ENCODE measurements around the gene HEATR5A. TPM values are rescaled to one million over a fixed set of nuclear protein-coding genes. Genes with fewer than 3 reads are reported as not detected.

Gene HEATR5A
- polyA plus RNA-seq, 1 donor (not counting 4 experiments of a cell fraction or from before 2014, with no cell fraction given): 16.7 TPM

GRCh38 chr14:31402764-31403439 is 17.4 kb downstream of the HEATR5A start:
- Histone ChIP-seq H2AFZ (ENCODE audit: control insufficient read depth, low read length) (no peak overlapping the region), H3K9me3 (ENCODE audit: control insufficient read depth, low read depth, low read length) (no peaks in the 10 kb centered on the region), H3K36me3 (ENCODE audit: control insufficient read depth in 2 of 2, extremely low read depth in 1 of 2, insufficient read depth in 2 of 2, low read length in 2 of 2) (peaks cover 3% of the 10 kb centered on the region in 2 experiments), H3K4me3 (ENCODE audit: control insufficient read depth in 2 of 3, extremely low read depth in 1 of 3, insufficient read depth in 2 of 3, low read depth in 1 of 3, low read length in 3 of 3) (no peak overlapping the region), H3K79me2 (ENCODE audit: control insufficient read depth, insufficient read depth, low read length) (peaks cover 3% of the 10 kb centered on the region), H4K20me1 (ENCODE audit: control insufficient read depth, extremely low read depth, insufficient read depth, low read length) (no peaks in the 10 kb centered on the region), H3K27ac (ENCODE audit: control insufficient read depth, insufficient read depth, low read length) (no peak overlapping the region), H3K4me2 (ENCODE audit: control insufficient read depth, extremely low read depth, insufficient read depth, low read depth, low read length) (no peak overlapping the region), H3K9ac (ENCODE audit: control insufficient read depth, extremely low read depth, insufficient read depth, low read length) (no peak overlapping the region), H3K9me1 (ENCODE audit: control insufficient read depth, extremely low read depth, insufficient read depth, low read length) (no peaks in the 10 kb centered on the region), H3K4me1 (ENCODE audit: control insufficient read depth, extremely low read depth, insufficient read depth, low read length) (no peaks in the 10 kb centered on the region), H3K27me3 (ENCODE audit: control insufficient read depth, extremely low read depth, insufficient read depth, low read length) (no peaks in the 10 kb centered on the region)
- FAIRE-seq (no peak), DNase-seq (ENCODE audit: low read depth, low spot score) (no peak)
- no peak for TF ChIP-seq EZH2 (IDR thresholded peaks at IDR 0.05; ENCODE audit: low read length)
- no peak for TF ChIP-seq CTCF (optimal IDR thresholded peaks at IDR 0.05 in 1 of 3, IDR thresholded peaks at IDR 0.05 in 1 of 3, conservative IDR thresholded peaks at IDR 0.05 in 1 of 3; ENCODE audit: extremely low read depth in 1 of 3, insufficient read depth in 2 of 3, low read length in 3 of 3)
- dilution Hi-C loops (cut with MboI; ENCODE audit: extremely low pct_ligation_motif_present, low sequenced_read_pairs): no loop called here

GRCh38 chr14:31401369-31401932 is 18.9 kb downstream of the HEATR5A start:
- no peaks in the 10 kb centered on the region for H3K4me1 ChIP-seq (ENCODE audit: control insufficient read depth, extremely low read depth, insufficient read depth, low read length)
- no peak overlapping the region for H3K27ac ChIP-seq (ENCODE audit: control insufficient read depth, insufficient read depth, low read length)
- DNase-seq (ENCODE audit: low read depth, low spot score) (no peak), FAIRE-seq (no peak)
- no peaks in the 10 kb centered on the region for H3K27me3 ChIP-seq (ENCODE audit: control insufficient read depth, extremely low read depth, insufficient read depth, low read length)
- no peaks in the 10 kb centered on the region for H3K9me1 ChIP-seq (ENCODE audit: control insufficient read depth, extremely low read depth, insufficient read depth, low read length)
- no peak overlapping the region for H2AFZ ChIP-seq (ENCODE audit: control insufficient read depth, low read length)
- peaks cover 3% of the 10 kb centered on the region for H3K79me2 ChIP-seq (ENCODE audit: control insufficient read depth, insufficient read depth, low read length)
- TF ChIP-seq CTCF (optimal IDR thresholded peaks at IDR 0.05 in 1 of 3, IDR thresholded peaks at IDR 0.05 in 1 of 3, conservative IDR thresholded peaks at IDR 0.05 in 1 of 3; ENCODE audit: extremely low read depth in 1 of 3, insufficient read depth in 2 of 3, low read length in 3 of 3): no peak
- no peak for TF ChIP-seq EZH2 (IDR thresholded peaks at IDR 0.05; ENCODE audit: low read length)
- H3K36me3 ChIP-seq (ENCODE audit: control insufficient read depth in 2 of 2, extremely low read depth in 1 of 2, insufficient read depth in 2 of 2, low read length in 2 of 2): peaks cover 3% of the 10 kb centered on the region in 2 experiments
- H3K9me3 ChIP-seq (ENCODE audit: control insufficient read depth, low read depth, low read length): no peaks in the 10 kb centered on the region
- no peaks in the 10 kb centered on the region for H4K20me1 ChIP-seq (ENCODE audit: control insufficient read depth, extremely low read depth, insufficient read depth, low read length)
- H3K9ac ChIP-seq (ENCODE audit: control insufficient read depth, extremely low read depth, insufficient read depth, low read length): no peak overlapping the region
- dilution Hi-C loops (cut with MboI; ENCODE audit: extremely low pct_ligation_motif_present, low sequenced_read_pairs): no loop called here
- no peak overlapping the region for H3K4me2 ChIP-seq (ENCODE audit: control insufficient read depth, extremely low read depth, insufficient read depth, low read depth, low read length)
- H3K4me3 ChIP-seq (ENCODE audit: control insufficient read depth in 2 of 3, extremely low read depth in 1 of 3, insufficient read depth in 2 of 3, low read depth in 1 of 3, low read length in 3 of 3): no peak overlapping the region

Data from keratinocyte (primary cell).